PC-3 (cell line): ENCODE measurements around the gene PSMC5. TPM values are rescaled to one million over a fixed set of nuclear protein-coding genes. Genes with fewer than 3 reads are reported as not detected.

Experiments
- ATAC-seq: fragments of 200-7000 bp; cut with Tn5 transposase; 2 replicates; pipeline ENCODE4 v1.9.1; 2020; ENCODE audit warnings: mild to moderate bottlenecking, moderate library complexity
- BruUV-seq: library from RNA; stranded (reverse); fragments of 400-500 nt; replicated peaks from 2 replicates; lab custom pipeline; 2021; lab: Mats Ljungman, UMichigan
- CTCF ChIA-PET: fragments of 300-600 bp; sonication (Branson Sonifier 250); formaldehyde crosslinking; loops from one replicate; lab custom pipeline; 2022; ENCODE audit warnings: antibody characterized with exemption; lab: Charles Lee
- POLR2A ChIA-PET: fragments of 300-600 bp; sonication (Branson Sonifier 250); formaldehyde crosslinking; loops from one replicate; lab custom pipeline; 2022; ENCODE audit warnings: antibody characterized with exemption; ENCODE audit not compliant: unreplicated experiment; lab: Charles Lee
- DNase-seq: peaks from one replicate; pipeline ENCODE4 v3.0.0-alpha.2; 2015
- H2AFZ ChIP-seq: fragments of 300-600 bp; sonication (generic); 2 replicates; pipeline ENCODE4 v1.6.0; 2016; ENCODE audit warnings: antibody characterized with exemption, low read length
- H3F3A ChIP-seq: fragments of 300-600 bp; sonication (generic); one replicate; pipeline ENCODE4 v1.6.0; 2017; ENCODE audit warnings: antibody characterized with exemption, low read length, control low read depth, mild to moderate bottlenecking; ENCODE audit not compliant: unreplicated experiment
- H3K27ac ChIP-seq: fragments of 300-600 bp; sonication (generic); 2 replicates; pipeline ENCODE4 v1.5.1; 2016; ENCODE audit warnings: mild to moderate bottlenecking, low read length
- H3K27me3 ChIP-seq: fragments of 300-600 bp; sonication (generic); 2 replicates; pipeline ENCODE4 v1.6.1; 2016; ENCODE audit warnings: low read length, mixed read lengths
- H3K36me3 ChIP-seq: fragments of 300-600 bp; sonication (generic); 2 replicates; pipeline ENCODE4 v1.6.1; 2016; ENCODE audit warnings: low read depth, mixed run types, low read length, mixed read lengths
- H3K4me1 ChIP-seq: fragments of 300-600 bp; sonication (generic); 2 replicates; pipeline ENCODE4 v1.5.1; 2016; ENCODE audit warnings: low read length; ENCODE audit not compliant: insufficient read depth
- H3K4me2 ChIP-seq: fragments of 300-600 bp; sonication (generic); 2 replicates; pipeline ENCODE4 v1.6.0; 2016; ENCODE audit warnings: low read length
- H3K4me3 ChIP-seq: fragments of 300-600 bp; sonication (generic); 2 replicates; pipeline ENCODE4 v1.5.1; 2016; ENCODE audit warnings: mild to moderate bottlenecking, low read length, mixed read lengths
- H3K79me2 ChIP-seq: fragments of 300-600 bp; sonication (generic); 2 replicates; pipeline ENCODE4 v1.6.1; 2017; ENCODE audit warnings: low read length, mixed read lengths
- H3K9ac ChIP-seq: fragments of 300-600 bp; sonication (generic); 2 replicates; pipeline ENCODE4 v1.6.0; 2016; ENCODE audit warnings: mild to moderate bottlenecking, low read length
- H3K9me2 ChIP-seq: fragments of 300-600 bp; sonication (generic); replicated peaks from 2 replicates; pipeline ENCODE4 v1.6.1; 2016; ENCODE audit warnings: mixed run types, low read length, mixed read lengths
- H3K9me3 ChIP-seq: fragments of 300-600 bp; sonication (generic); 2 replicates; pipeline ENCODE4 v1.6.1; 2016; ENCODE audit warnings: low read length, mixed read lengths
- H4K20me1 ChIP-seq: fragments of 300-600 bp; sonication (generic); 2 replicates; pipeline ENCODE4 v1.6.1; 2016; ENCODE audit warnings: low read length, mixed read lengths
- CTCF ChIP-seq: fragments of 300-600 bp; sonication (generic); conservative IDR thresholded peaks from 2 replicates; pipeline ENCODE4 v1.5.1; 2017; ENCODE audit warnings: antibody characterized with exemption, low read depth, mild to moderate bottlenecking, low read length
- EZH2 ChIP-seq: fragments of 300-600 bp; sonication (generic); IDR thresholded peaks from one replicate; pipeline ENCODE4 v1.6.1; 2017; ENCODE audit warnings: antibody characterized with exemption, mild to moderate bottlenecking, low read length; ENCODE audit not compliant: unreplicated experiment
- EZH2phosphoT487 ChIP-seq: fragments of 300-600 bp; sonication (generic); IDR thresholded peaks from 2 replicates; pipeline ENCODE4 v1.6.1; 2018; ENCODE audit warnings: mild to moderate bottlenecking, antibody characterized with exemption, low read length, borderline replicate concordance
- intact Hi-C: fragments of 100-400 bp; cut with micrococcal nuclease; formaldehyde crosslinking; loops from 2 replicates; pipeline ENCODE4 v1.9.0; 2023
- total RNA-seq: library from RNA; depleted of rRNA; stranded (reverse); fragments of >200 nt; gene quantifications from 2 replicates; pipeline ENCODE4 v1.2.3, GENCODE V29; 2014

PSMC5 gene
- total RNA-seq, 1 experiment from 2014 or later = 163 TPM

- Histone ChIP-seq H3K27ac (no peak overlapping the region), H3F3A (peaks cover 12% of the 10 kb centered on the region), H3K4me2 (no peak overlapping the region), H4K20me1 (0 out of 2 replicates have a peak, but pooled peaks cover 7% of the 10 kb centered on the region), H3K4me3 (no peak overlapping the region), H2AFZ (no peak overlapping the region), H3K9ac (no peak overlapping the region), H3K79me2 (peaks cover 20% of the 10 kb centered on the region), H3K36me3 (peaks cover 93% of the 10 kb centered on the region), H3K9me3 (no peaks in the 10 kb centered on the region), H3K27me3 (no peaks in the 10 kb centered on the region), H3K4me1 (no peaks in the 10 kb centered on the region), H3K9me2 (no peaks in the 10 kb centered on the region)
- no peak for ATAC-seq
- CTCF ChIA-PET = no interaction called here
- POLR2A ChIA-PET = interaction anchor here (0.6 to 0.7 kb wide), 2 partner anchors 17 to 46 kb away, joined by 4 to 5 read pairs; partner anchors contain the start of gene CCDC47
- TF ChIP-seq EZH2 (no peak), CTCF (no peak), EZH2phosphoT487 (no peak)
- BruUV-seq = TSS peak; percentile 64
- no peak for DNase-seq
- intact Hi-C loops = no loop called here
These were observed 7.4 kb upstream of the PSMC5 start for GRCh38 chr17:63819585-63820537.

GRCh38 chr17:63820963-63821561 lies 6.2 kb upstream of the PSMC5 start:
- Histone ChIP-seq H3K9ac (no peak overlapping the region), H3K36me3 (peaks cover 91% of the 10 kb centered on the region), H3K4me1 (peaks cover 9% of the 10 kb centered on the region), H4K20me1 (0 out of 2 replicates have a peak, but pooled peaks cover 14% of the 10 kb centered on the region), H3K9me3 (no peaks in the 10 kb centered on the region), H3K9me2 (no peaks in the 10 kb centered on the region), H3K27ac (no peak overlapping the region), H2AFZ (no peak overlapping the region), H3K4me3 (no peak overlapping the region), H3K27me3 (no peaks in the 10 kb centered on the region), H3K79me2 (peaks cover 32% of the 10 kb centered on the region), H3K4me2 (no peak overlapping the region), H3F3A (peaks cover 12% of the 10 kb centered on the region)
- CTCF ChIA-PET = no interaction called here
- no TSS peak for BruUV-seq
- intact Hi-C loops = no loop called here
- DNase-seq (no peak), ATAC-seq (no peak)
- POLR2A ChIA-PET = no interaction called here
- TF ChIP-seq EZH2phosphoT487 = no peak
- TF ChIP-seq EZH2 = no peak
- no peak for TF ChIP-seq CTCF
